ENCODE results near the gene SSTR4. TPM values are rescaled to one million over a fixed set of nuclear protein-coding genes. Genes with fewer than 3 reads are reported as not detected.
A peak's percentile ranks its signal among the peaks of the same experiment; 100 is the strongest.

SSTR4 gene
- total RNA-seq, 1 donor = not detected

DNA sequence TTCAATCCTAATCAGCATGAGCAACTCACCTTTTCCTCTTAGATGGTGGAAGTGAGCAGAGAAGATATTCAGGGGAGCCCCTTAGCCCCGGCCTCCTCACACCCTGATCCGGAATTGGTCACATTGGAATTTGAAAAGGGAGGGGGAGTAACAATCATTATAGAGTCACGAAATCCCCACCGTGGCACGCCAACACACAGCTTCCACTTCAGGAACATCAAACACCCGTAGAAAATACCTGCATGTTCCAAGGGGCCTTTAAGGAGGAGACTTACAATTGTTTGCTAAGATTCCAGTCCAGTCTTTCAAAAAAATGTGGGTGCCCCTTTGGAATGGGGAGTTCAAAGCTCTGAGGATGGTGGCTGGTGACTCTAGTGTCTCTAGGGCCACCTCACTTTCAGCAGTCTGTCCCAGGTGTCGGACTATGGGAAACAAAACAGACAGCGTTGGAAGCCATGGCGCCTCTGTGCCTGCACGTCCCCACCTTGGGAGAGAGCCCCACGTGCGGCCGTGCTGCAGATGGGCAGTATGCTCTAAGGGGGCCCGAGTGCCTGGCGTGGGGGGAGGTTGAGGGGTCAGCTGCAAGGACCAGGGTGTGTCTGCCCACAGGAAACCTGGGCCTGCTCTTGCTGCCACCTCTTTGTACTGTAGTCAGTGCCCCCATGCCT, 48.6 kb downstream of the SSTR4 start:
- no peak overlapping the region for H3K4me3 ChIP-seq (ENCODE audit: low read depth, low read length)
- TF ChIP-seq, protein P1, sequence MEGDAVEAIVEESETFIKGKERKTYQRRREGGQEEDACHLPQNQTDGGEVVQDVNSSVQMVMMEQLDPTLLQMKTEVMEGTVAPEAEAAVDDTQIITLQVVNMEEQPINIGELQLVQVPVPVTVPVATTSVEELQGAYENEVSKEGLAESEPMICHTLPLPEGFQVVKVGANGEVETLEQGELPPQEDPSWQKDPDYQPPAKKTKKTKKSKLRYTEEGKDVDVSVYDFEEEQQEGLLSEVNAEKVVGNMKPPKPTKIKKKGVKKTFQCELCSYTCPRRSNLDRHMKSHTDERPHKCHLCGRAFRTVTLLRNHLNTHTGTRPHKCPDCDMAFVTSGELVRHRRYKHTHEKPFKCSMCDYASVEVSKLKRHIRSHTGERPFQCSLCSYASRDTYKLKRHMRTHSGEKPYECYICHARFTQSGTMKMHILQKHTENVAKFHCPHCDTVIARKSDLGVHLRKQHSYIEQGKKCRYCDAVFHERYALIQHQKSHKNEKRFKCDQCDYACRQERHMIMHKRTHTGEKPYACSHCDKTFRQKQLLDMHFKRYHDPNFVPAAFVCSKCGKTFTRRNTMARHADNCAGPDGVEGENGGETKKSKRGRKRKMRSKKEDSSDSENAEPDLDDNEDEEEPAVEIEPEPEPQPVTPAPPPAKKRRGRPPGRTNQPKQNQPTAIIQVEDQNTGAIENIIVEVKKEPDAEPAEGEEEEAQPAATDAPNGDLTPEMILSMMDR (IDR thresholded peaks at IDR 0.05; ENCODE audit: insufficient read depth, low read length) = no peak
- no peak for DNase-seq (ENCODE audit: low read depth)

DNA sequence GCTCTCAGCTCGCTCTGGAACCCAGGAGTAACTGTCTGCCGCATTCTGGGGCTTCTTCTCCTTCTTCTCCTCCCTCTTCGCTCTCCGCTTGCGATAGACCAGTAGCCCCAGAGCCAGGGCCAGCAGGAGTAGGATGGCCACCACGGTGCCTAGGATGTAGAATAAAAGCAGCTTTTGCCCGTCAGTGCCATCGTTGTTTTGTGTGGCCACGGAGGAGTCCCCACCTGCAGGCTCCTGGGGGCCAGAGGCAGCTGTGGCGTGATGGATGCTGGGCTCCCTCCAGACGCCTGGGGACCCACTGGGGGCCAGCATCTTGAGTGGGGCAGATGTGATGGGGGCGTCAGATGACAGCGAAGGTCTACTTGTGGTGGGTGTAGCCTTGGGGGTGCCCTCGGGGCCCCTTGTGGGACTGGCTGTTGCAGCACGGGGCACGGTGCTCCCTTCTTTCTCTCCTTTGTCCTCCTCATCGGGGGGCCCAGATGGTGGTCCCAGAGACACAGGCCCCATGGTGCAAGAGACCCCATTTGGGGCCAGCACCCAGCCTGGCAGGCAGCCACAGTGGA, 49.3 kb downstream of the SSTR4 start:
- DNase-seq (ENCODE audit: low read depth) = no peak
- H3K4me3 ChIP-seq (ENCODE audit: low read depth, low read length) = no peak overlapping the region
- TF ChIP-seq, protein P1 (IDR thresholded peaks at IDR 0.05; ENCODE audit: insufficient read depth, low read length) = no peak

DNA sequence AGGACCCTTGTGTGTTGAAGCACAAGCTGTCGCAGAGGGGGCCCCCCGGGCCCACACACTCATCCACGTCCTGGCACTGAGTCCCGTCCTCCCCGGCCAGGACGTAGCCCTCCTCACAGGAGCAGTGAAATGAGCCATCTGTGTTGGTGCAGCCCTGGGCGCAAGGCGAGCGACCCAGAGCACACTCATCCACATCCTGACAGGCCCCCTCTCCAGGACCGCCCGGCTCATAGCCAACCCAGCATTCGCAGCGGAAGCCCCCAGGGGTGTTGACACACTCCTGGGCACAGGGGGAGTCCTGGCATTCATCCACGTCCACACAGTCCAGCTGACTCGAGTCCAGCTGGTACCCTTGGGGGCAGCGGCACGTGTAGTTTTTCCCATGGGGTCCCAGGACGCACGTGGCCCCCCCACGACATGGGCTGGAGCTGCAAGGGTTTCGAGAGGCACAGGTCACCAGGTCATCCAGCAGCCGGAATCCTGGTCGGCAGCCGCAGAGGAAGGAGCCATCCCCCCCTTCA, 49.8 kb downstream of the SSTR4 start:
- H3K4me3 ChIP-seq (ENCODE audit: low read depth, low read length) = no peak overlapping the region
- TF ChIP-seq, protein P1 (IDR thresholded peaks at IDR 0.05; ENCODE audit: insufficient read depth, low read length) = no peak
- no peak for DNase-seq (ENCODE audit: low read depth)

DNA sequence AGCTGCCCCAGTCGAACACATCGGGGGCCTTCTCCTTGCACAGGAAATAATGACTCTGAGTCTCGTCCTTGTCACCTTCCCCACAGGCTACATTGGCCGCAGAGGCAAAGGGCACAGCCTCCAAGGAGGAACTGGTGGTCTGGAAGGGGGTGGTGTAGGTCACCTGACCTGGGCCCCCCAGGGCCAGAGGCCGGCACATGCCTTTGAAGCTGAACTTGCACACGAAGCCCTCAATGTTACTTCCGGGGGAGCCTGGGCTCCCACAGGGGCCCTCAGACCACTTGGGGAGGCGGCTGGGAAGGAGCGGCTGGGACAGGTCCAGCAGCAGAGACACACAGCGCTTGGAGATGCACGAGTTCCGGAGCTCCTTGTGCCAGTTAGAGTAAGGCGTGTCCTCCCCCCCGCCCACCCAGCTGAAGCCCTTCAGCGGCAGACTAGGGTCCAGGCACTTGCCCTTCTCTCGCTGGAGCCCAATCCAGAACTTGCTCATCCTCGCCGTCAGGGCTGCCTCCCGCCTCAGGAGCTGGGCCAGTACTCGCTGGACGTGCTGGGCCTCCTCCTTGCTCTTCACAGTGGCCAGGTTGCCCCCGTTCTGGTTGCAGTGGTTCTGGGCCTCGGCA, 50.4 kb downstream of the SSTR4 start:
- H3K4me3 ChIP-seq (ENCODE audit: low read depth, low read length) = no peak overlapping the region
- no peak for DNase-seq (ENCODE audit: low read depth)
- TF ChIP-seq, protein P1 (IDR thresholded peaks at IDR 0.05; ENCODE audit: insufficient read depth, low read length) = no peak

DNA sequence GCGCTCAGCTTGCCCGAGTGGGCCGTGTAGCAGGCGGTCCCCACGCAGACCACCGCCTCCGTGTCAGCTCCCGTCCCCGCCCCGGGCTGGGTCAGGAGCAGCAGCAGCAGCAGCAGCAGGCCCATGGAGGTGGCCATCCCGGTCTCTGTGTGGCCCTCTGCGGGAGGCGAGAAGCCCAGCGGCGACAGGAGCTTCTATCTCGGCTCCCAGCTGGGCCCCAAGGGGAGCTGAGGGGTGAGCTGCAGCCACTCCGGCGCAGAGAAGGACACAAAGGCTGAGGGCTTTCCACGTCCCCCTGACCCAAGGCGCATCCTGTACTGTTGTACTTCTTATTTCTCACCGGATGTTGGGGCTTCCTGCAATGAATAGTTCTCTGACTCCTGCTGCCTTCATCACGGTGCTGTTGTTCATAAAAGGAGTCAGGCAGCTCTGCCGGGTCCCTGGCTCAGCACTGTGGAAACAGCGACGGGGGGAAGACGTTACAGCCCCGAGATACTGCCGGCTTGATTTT, 51.0 kb downstream of the SSTR4 start, which contains the start of gene CD93:
Gene CD93, minus strand, starts transcription at position 269 of the 511 bp plus-strand sequence. Its CDS starts 132 bp downstream, at position 137.
- DNase-seq (ENCODE audit: low read depth) = peak; percentile 22
- TF ChIP-seq, protein P1 (IDR thresholded peaks at IDR 0.05; ENCODE audit: insufficient read depth, low read length) = no peak
- no peak within 1 kb of the TSS for H3K4me3 ChIP-seq (ENCODE audit: low read depth, low read length)

DNA sequence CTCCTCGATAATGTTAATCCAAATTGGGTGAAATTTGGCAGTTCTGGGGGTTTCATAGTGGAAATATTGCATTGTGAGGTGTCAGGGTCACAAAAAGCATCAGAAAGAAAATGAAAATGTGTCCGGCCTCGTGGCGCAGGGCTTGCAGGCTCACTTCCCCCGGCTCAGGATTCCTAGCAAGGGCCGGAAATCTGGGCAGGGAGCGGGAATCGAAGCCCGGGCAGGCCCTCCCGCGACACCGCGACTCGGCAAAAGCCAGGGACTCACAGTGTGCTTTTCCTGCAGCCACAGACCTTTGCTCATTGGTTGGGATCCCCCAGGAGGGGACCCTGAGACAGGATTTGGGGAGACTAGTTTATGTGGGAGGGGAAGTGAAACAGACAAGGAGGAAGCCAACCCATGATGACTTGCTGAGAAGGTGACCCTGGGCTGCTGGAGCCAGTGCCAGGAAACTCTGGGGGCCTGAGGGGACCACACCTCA, 51.9 kb downstream of the SSTR4 start:
- no peak overlapping the region for H3K4me3 ChIP-seq (ENCODE audit: low read depth, low read length)
- no peak for DNase-seq (ENCODE audit: low read depth)
- TF ChIP-seq, protein P1 (IDR thresholded peaks at IDR 0.05; ENCODE audit: insufficient read depth, low read length) = no peak
